HG02938 (cell line): Measurements from ENCODE around the gene BRF1.

Experiments
- ATAC-seq: cut with Tn5 transposase; IDR thresholded peaks from one replicate; pipeline ENCODE4 v1.9.1; 2021; ENCODE audit warnings: mild to moderate bottlenecking, moderate library complexity; ENCODE audit not compliant: unreplicated experiment

BRF1 gene

GRCh38 chr14:105229099-105229655, 71.6 kb downstream of the BRF1 start:
- ATAC-seq: no peak

GRCh38 chr14:105228562-105228961, 72.2 kb downstream of the BRF1 start:
- ATAC-seq: no peak

GRCh38 chr14:105227346-105227745, 73.5 kb downstream of the BRF1 start:
- no peak for ATAC-seq

- ATAC-seq: no peak
Observed at GRCh38 chr14:105226198-105226597, 74.6 kb downstream of the BRF1 start.

- ATAC-seq: no peak
Observed at GRCh38 chr14:105224845-105225570, 75.8 kb downstream of the BRF1 start.

GRCh38 chr14:105223770-105224544, 76.8 kb downstream of the BRF1 start:
- ATAC-seq: no peak

- no peak for ATAC-seq
Observed at GRCh38 chr14:105223260-105223659, 77.5 kb downstream of the BRF1 start.

GRCh38 chr14:105221598-105222178, 79.1 kb downstream of the BRF1 start:
- no peak for ATAC-seq

GRCh38 chr14:105220699-105221597, 79.9 kb downstream of the BRF1 start:
- no peak for ATAC-seq

- ATAC-seq: no peak
Observed at GRCh38 chr14:105219753-105220152, 81.0 kb downstream of the BRF1 start.

- ATAC-seq: no peak
Observed at GRCh38 chr14:105219043-105219612, 81.7 kb downstream of the BRF1 start.

GRCh38 chr14:105218611-105219010, 82.2 kb downstream of the BRF1 start:
- ATAC-seq: no peak

- ATAC-seq: no peak
Observed at GRCh38 chr14:105217774-105218173, 83.0 kb downstream of the BRF1 start.

GRCh38 chr14:105216490-105217247, 84.1 kb downstream of the BRF1 start:
- ATAC-seq: no peak

- no peak for ATAC-seq
Observed at GRCh38 chr14:105215602-105216001, 85.2 kb downstream of the BRF1 start.

GRCh38 chr14:105214324-105214915, 86.4 kb downstream of the BRF1 start:
- ATAC-seq: no peak

GRCh38 chr14:105213361-105213760, 87.4 kb downstream of the BRF1 start:
- ATAC-seq: no peak

GRCh38 chr14:105212541-105213300, 88.1 kb downstream of the BRF1 start:
- ATAC-seq: no peak

GRCh38 chr14:105211758-105212089, 89.1 kb downstream of the BRF1 start:
- ATAC-seq: no peak
